NCI-H1417 (cell line): Measurements from ENCODE around the gene KCNAB1.
"Not testable (repeated sequence)": the region's sequence is repeated elsewhere in the genome, so short reads cannot be mapped to it uniquely, and the experiment has no call there.

Experiments
- DNase-seq, 3 experiments: peaks; one replicate each; lab custom pipeline; 2025; lab: John Stamatoyannopoulos, UW

Gene KCNAB1

GRCh38 chr3:156539051-156539450 is 418.7 kb downstream of the KCNAB1 start:
- DNase-seq: no peak

GRCh38 chr3:156539802-156540201 is 419.4 kb downstream of the KCNAB1 start:
- DNase-seq: no peak

GRCh38 chr3:156542101-156543042 is 422.0 kb downstream of the KCNAB1 start:
- no peak for DNase-seq

- no peak for DNase-seq
Measured at GRCh38 chr3:156543043-156543555, 422.7 kb downstream of the KCNAB1 start.

- no peak for DNase-seq
Measured at GRCh38 chr3:156547637-156548036, 427.3 kb downstream of the KCNAB1 start.

GRCh38 chr3:156548041-156548687 is 427.8 kb downstream of the KCNAB1 start:
- no peak for DNase-seq

- DNase-seq: no peak
Measured at GRCh38 chr3:156548902-156549301, 428.5 kb downstream of the KCNAB1 start.

GRCh38 chr3:156551261-156551660 is 430.9 kb downstream of the KCNAB1 start:
- no peak for DNase-seq

GRCh38 chr3:156551746-156552145 is 431.4 kb downstream of the KCNAB1 start:
- DNase-seq: no peak

- no peak for DNase-seq
Measured at GRCh38 chr3:156552973-156553372, 432.6 kb downstream of the KCNAB1 start.

GRCh38 chr3:156553705-156554356 is 433.5 kb downstream of the KCNAB1 start:
- DNase-seq: peak in 2 of 3 experiments; percentile 22 to 55

GRCh38 chr3:156554515-156554841 is 434.1 kb downstream of the KCNAB1 start:
- DNase-seq: no peak

- peak; percentile 99 to 100 (median 100) for DNase-seq
Measured at GRCh38 chr3:156554842-156555687, 434.7 kb downstream of the KCNAB1 start, which contains the start of gene SSR3. Gene SSR3 (minus strand): TSS chr3:156555117. CDS start chr3:156555089, 28 bp downstream.

- peak in 1 of 3 experiments; percentile 28 for DNase-seq
Measured at GRCh38 chr3:156558389-156558788, 438.0 kb downstream of the KCNAB1 start.

GRCh38 chr3:156559321-156559720 is 438.9 kb downstream of the KCNAB1 start:
- no peak for DNase-seq

GRCh38 chr3:156561533-156561932 is 441.2 kb downstream of the KCNAB1 start:
- no peak for DNase-seq

- DNase-seq: not testable (repeated sequence)
Measured at GRCh38 chr3:156562486-156562885, 442.1 kb downstream of the KCNAB1 start.

- no peak for DNase-seq
Measured at GRCh38 chr3:156563900-156564682, 443.7 kb downstream of the KCNAB1 start.

GRCh38 chr3:156569016-156569415 is 448.6 kb downstream of the KCNAB1 start:
- DNase-seq: not testable (repeated sequence)

- DNase-seq: not testable (repeated sequence)
Measured at GRCh38 chr3:156569881-156570280, 449.5 kb downstream of the KCNAB1 start.

- no peak for DNase-seq
Measured at GRCh38 chr3:156575641-156576040, 455.3 kb downstream of the KCNAB1 start.
